Ecto neural progenitor cell (in vitro differentiated cells): ENCODE measurements around the gene DOCK3.
A peak's percentile ranks its signal among the peaks of the same experiment; 100 is the strongest.
"Not testable (repeated sequence)": the region's sequence is repeated elsewhere in the genome, so short reads cannot be mapped to it uniquely, and the experiment has no call there.

Experiments
- DNase-seq: peaks from one replicate; pipeline ENCODE4 v3.0.0-alpha.2; 2018; ENCODE audit warnings: low spot score

DOCK3 gene

DNA sequence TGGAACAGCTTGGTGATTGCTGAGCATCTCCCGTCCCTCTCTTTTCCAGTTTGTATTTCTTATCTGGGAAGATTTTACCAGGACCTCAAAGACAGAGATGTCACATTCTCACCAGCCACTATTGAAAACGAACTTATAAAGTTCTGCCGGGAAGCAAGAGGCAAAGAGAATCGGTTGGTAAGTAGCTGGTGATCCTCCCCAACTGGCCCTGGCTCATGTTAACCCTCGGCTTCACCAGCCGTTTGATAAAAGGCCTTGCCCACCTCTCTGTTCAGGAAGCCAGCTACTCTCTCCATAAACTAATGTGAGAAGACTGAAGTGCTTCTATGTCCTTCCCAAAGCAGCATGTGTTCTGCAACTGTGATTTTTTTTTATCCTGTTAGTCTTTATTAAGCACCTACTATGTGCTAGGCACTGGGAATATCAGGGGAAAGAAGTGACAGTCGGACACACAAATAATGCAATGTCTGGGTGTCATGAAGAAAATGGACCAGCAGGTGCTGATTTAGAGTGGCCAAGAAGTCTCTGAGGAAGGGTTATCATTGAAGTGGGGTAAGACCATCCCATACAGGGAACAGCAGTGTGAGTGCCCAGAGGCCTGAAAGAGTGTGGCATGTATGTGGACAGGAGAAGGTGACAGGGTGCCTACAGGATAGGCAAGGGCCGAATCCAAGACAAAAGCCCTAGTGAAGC, 711.6 kb downstream of the DOCK3 start:
- peak; percentile 40 for DNase-seq

GRCh38 chr3:51386852-51387229, 712.1 kb downstream of the DOCK3 start:
- peak; percentile 32 for DNase-seq

DNA sequence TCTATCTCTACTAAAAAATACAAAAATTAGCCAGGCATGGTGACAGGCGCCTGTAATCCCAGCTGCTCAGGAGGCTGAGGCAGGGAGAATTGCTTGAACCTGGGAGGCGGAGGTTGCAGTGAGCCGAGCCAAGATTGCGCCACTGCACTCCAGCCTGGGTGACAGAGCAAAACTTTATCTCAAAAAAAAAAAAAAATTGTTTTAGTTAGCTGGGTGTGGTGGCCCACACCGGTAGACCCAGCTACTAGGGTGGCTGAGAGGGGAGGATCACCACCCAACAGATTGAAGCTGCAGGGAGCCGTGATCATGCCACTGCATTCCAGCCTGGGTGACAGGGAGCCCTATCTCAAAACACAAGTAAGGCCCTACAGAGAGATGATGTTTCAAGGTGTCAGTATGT, 712.6 kb downstream of the DOCK3 start:
- DNase-seq: not testable (repeated sequence)

- DNase-seq: peak; percentile 17
Measured at GRCh38 chr3:51388286-51389029, 713.7 kb downstream of the DOCK3 start.

- peak; percentile 76 for DNase-seq
Measured at GRCh38 chr3:51389423-51390183, 714.9 kb downstream of the DOCK3 start.

GRCh38 chr3:51390246-51391074, 715.7 kb downstream of the DOCK3 start:
- no peak for DNase-seq

GRCh38 chr3:51391075-51391565, 716.4 kb downstream of the DOCK3 start, which contains the start of gene RBM15B:
TSS of gene RBM15B (plus strand) at chr3:51391285. CDS start at chr3:51391400, 115 bp downstream.
- peak; percentile 99 for DNase-seq

DNA sequence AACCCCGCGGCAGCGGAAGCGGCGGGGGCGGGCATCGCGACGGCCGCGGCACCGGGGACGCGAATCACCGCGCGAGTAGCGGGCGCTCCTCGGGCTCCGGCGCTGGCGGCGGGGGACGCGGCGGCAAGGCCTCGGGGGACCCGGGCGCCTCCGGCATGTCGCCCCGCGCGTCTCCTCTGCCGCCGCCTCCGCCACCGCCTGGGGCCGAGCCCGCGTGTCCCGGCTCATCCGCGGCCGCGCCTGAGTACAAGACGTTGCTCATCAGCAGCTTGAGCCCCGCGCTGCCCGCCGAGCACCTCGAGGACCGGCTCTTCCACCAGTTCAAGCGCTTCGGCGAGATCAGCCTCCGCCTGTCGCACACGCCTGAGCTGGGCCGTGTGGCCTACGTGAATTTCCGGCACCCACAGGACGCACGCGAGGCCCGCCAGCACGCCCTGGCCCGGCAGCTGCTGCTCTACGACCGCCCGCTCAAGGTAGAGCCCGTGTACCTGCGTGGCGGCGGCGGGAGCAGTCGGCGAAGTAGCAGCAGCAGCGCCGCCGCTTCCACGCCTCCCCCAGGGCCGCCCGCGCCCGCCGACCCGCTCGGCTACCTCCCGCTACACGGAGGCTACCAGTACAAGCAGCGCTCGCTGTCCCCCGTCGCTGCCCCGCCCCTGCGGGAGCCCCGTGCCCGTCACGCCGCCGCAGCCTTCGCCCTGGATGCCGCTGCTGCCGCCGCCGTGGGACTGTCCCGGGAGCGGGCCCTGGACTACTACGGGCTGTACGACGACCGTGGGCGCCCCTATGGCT, 717.0 kb downstream of the DOCK3 start:
- peak; percentile 64 for DNase-seq

DNA sequence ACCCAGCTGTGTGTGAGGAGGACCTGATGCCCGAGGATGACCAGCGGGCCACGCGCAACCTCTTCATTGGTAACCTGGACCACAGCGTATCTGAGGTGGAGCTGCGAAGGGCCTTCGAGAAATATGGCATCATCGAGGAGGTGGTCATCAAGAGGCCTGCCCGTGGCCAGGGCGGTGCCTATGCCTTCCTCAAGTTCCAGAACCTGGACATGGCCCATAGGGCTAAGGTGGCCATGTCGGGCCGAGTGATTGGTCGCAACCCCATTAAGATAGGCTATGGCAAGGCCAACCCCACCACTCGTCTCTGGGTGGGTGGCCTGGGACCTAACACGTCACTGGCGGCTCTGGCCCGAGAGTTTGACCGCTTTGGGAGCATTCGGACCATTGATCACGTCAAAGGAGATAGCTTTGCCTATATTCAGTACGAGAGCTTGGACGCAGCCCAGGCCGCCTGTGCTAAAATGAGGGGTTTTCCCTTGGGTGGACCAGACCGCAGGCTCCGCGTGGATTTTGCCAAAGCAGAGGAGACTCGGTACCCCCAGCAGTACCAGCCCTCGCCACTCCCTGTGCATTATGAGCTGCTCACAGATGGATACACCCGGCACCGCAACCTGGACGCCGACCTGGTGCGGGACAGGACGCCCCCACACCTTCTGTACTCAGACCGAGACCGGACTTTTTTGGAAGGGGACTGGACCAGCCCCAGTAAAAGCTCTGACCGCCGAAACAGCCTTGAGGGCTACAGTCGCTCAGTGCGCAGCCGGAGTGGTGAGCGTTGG, 717.8 kb downstream of the DOCK3 start:
- DNase-seq: peak; percentile 45

DNA sequence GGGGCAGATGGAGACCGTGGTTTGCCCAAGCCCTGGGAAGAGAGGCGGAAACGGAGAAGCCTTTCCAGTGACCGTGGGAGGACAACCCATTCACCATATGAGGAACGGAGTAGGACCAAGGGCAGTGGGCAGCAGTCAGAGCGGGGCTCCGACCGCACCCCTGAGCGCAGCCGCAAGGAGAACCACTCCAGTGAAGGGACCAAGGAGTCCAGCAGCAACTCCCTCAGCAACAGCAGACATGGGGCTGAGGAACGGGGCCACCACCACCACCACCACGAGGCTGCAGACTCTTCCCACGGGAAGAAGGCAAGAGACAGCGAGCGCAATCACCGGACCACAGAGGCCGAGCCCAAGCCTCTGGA, 718.4 kb downstream of the DOCK3 start:
- no peak for DNase-seq

DNA sequence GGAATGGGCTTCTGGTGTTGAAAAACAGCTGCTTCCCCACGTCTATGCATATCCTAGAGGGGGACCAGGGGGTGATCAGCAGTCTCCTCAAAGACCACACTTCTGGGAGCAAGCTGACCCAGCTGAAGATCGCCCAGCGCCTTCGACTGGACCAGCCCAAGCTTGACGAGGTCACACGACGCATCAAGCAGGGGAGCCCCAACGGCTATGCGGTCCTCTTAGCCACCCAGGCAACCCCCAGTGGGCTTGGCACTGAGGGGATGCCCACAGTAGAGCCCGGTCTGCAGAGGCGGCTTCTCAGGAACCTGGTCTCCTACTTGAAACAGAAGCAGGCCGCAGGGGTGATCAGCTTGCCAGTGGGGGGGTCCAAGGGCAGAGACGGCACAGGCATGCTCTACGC, 718.8 kb downstream of the DOCK3 start:
- DNase-seq: no peak

DNA sequence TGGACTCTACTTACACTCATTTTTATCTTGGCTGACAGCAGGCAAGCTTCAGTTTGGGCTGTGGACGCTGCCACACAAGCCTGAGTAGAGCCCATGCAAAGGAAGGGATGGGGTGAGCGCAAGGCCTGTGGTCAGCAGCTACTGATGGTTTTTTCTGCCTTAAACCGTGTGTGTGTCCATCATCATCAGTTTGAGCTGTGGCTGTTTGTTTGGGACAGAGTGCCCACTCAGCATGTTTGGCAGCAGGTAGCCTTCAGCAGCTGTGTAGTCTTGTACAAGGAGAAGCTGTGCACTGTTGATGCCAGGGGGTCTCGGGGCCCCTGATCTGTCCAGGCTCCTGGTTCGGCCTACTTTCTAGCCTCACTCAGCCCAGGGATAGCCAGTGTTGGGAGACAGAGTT, 719.8 kb downstream of the DOCK3 start:
- DNase-seq: no peak

DNA sequence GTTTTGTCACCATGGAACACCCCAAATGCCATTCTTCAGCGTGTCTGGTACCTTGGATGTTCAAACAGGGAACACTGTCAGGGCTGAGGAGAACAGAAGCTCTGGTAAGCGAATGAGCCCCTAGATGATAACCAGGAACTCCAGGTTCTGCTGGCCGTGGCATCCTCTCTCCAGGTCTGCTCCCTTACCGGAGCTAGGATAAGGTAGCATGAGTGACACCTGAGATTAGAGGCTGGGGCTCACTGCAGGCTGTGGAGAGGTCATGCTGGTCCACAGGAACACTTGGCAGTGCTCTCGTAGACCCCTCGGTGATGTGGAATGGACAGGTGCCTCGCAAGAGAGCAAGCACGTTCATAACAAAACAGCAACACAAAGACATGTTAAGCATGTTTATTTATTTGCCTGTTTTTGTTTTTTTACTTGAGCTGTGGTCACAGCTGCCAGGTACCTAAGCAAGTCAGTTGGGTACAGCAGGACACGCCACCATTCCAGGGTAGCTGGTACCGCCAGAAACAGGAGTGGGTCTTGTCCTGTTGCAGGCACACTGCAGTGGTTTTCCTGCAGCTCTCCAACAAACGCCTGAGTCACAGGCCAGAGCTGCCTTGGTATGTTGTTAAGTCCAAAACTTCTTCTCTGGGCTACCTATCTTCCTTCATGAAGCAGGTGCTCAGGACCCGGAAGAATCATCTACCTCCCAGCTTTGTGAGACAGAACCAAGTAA, 720.9 kb downstream of the DOCK3 start:
- no peak for DNase-seq

DNA sequence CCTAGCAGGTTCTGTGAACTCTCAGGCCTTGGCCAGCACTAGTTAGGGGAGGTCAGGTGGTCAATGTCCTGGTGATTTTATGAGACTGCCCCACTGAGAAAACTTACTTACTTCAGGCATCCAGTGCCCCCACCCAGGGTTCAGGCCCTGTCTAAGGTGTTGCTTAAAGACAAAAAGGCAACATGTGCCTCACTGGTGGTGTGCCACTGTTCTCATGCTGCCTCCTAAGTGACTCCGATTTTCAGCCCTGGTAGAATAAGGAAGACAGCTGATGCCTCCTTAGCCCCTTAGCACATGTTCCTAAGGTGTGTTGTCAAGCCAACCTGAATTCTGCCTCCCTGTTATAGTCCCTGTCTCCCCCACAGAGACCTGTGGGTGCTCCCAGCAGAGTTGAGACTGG, 721.7 kb downstream of the DOCK3 start:
- no peak for DNase-seq

- no peak for DNase-seq
Measured at GRCh38 chr3:51397392-51397791, 722.7 kb downstream of the DOCK3 start.

DNA sequence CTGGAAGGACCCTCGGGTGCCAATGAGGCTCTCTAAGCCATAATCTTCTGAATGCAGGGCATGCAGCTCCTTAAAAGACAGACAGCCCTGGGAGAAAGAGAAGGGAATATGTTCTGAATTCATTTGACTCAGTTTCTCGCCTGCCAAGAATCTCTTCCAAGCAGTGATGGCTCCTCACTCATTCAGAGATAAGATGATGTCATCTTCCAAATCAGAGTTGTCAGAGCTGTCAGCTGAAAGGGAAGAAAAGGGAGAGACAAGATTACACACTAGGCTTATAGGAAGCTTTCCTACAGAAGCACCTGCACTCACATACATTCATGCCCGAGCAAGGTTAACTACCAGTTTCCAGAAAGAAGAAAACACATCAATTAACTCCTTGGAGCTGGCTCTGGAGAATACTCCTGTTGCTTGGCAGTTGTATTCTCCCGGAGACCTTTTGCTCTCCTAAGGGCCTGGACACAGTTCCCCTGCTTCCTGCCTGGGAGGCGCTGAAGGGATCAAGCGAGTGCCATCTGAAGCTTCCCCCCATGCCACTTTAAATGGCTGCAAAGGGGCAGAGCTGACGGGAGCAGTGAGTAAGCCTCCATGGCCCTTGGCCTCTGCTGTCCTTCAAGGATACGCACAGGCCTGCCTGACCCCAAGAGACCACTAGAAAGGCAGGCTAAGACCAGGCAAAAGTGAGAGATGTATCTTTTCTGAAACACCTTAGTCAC, 724.0 kb downstream of the DOCK3 start:
- no peak for DNase-seq

GRCh38 chr3:51400166-51400565, 725.4 kb downstream of the DOCK3 start:
- no peak for DNase-seq

DNA sequence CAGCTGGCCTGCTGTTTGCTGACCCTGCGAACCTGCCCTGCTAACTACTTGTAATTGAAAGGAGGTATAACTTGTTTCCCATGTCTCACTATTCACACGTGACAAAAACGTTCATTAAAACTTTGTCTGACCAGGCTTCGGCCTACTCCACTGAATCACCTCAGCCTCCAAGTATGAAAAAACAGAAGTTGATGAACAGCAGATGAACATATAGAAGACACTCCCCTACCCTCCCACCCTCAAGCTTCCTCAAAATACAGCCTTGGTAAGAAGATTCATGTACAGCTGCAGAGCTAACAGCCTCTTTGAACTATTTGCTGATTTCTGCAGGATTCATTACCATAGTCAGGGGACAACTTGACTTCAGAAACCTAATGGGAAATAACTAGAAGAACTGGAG, 727.0 kb downstream of the DOCK3 start:
- no peak for DNase-seq

DNA sequence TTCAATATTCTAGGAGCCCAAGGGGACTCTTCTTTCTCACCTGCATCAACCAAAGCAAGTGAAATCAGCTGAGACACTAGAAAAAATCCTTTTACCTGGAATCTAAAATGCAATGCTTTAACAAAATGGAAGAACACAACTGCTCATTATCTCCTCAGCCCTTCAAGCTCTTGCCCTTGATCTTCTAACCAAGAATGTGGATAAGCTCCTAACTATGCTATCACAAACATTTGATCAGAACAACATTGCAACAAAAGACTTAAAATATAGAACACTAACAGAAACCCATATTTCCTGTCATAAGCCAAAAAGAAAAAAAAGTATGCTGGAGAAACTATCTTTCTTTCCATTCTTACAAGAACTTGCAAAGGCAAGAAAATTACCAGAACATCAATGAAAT, 728.9 kb downstream of the DOCK3 start:
- no peak for DNase-seq
